Stimulated activated CD4-positive, alpha-beta T cell treated with anti-CD3 and anti-CD28 coated beads, Interleukin-1b, Interleukin-23, amount 100 ng/mL, for 1 hour (primary cell): ENCODE data around the gene DCPS.
"Not testable (repeated sequence)": the region's sequence is repeated elsewhere in the genome, so short reads cannot be mapped to it uniquely, and the experiment has no call there.

Experiments
- DNase-seq, 2 donors: peaks; one replicate each; pipeline ENCODE4 v3.0.0-alpha.2; 2020; ENCODE audit warnings: low read depth in 2 of 2

The DCPS gene

DNA sequence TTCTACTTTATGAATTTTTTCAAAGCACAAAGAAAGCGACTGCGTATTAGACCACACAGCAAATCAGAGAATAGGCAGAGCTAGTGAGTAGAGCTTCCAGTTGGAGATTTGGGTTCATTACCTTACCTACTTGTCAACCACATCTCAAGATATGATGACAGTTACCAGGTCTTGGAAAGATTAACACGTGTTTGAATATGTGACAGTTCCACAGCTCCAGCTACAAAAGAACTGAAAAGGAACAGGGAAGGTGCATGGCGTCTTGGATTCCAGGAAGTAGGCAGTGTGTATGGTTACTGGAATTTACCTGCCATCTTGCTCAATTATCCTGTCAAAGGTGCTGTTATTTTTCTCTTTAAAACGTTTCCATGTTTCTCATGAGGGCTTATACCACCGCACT lies 15.6 kb upstream of the DCPS start:
- no peak for DNase-seq

DNA sequence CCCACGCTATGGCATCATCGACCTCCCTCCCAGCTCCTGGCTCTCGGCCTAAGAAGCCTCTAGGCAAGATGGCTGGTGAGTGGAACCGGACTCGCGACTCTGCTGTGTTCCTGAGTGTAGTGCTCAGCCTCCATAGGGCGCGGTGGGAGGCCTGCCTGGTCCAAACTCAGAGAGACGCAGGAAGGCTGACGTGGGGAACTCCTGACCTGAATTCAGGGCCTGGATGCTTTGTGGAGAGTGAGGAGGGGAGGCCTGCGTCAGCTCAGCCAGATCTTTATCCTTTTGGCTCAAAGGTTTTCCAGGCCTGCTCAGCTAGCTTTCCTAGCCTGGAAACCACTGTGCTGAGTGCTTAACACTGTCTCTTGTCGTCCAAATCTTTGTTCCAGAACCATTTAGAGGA lies 13.0 kb upstream of the DCPS start:
- DNase-seq, result no peak

DNA sequence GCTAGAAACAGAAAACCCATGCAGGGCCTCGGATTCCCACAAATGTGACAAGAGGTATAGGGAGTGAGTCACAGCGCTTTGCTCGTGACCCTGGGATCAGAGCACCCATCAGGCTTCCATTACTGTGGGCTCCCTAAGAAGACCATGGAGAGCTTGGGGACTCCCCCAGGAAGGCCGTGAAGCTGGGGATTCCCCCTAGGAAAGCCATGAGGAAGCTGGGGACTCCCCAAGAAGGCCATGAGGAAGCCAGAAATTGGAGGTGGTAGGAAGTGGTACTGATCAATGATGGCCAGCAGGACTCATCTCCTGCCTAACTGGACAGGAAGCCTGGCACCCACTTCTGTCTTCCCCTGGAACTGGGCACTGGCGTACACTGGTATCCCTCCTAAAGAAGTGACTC lies 10.1 kb upstream of the DCPS start:
- DNase-seq, result no peak

DNA sequence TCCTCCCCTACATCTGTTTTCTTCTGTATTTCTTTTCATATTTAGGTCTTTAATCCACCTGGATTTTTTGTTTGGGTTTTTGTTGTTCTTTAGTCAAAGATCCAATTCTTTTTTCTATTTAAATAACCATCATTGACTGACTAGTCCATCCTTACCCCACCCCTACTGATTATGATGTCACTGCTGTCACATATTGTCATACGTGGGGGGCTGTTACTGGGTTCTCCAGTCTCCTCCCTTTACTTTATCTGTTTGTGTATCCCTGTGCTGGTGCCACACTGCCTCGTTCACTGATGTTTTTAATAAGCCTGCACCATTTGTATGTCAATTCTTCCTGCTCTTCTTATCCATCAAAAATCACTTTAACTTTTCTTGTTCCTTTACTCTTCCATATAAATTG lies 6.9 kb upstream of the DCPS start:
- DNase-seq, result no peak

DNA sequence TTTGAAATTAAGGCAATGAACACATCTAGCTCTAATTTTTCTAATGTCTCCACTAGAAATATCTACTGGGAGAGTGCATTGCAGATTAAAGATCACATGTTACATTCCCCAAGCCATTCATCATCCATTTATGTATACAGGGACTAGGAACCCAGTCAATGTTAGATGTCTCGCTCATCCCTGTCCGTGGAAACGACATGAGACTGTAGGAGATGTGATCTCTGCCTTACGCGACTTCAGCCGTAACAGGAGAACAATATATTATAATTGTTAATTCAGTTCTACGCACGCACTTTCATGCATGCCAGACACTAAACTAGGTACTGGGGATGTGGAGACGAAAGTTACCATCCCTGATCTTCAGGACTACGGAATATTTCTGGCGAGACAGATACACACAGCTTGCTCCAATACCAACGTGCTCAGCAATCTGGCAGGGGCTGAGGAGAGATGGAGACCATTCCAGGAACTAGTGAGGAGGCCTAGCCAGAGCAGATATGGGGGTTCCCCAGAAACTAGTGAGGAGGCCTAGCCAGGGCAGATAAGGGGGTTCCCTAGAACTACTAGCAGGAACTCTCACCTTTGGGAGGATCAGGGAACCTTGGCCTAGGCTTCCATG lies 706 bp downstream of the DCPS start:
- no peak for DNase-seq

DNA sequence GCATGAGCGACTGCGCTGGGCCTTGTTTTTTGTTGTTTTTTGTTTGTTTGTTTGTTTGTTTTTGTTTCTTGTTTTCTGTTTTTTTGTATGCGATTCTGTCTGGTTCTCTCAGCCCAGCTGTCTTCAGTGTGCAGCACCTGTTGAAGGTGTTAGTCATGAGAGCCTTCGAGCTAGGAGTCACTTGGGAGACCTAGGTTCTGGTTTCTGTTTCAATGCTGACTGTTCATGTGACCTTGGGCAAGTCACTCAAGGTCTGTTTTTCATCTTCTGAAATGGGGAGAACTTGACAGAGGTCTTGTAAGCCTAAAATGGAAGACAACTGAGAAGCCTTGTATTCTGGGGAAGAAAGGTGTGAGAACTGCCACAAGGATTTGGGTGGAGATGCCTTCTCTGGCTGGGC lies 1.8 kb downstream of the DCPS start:
- no peak for DNase-seq

DNA sequence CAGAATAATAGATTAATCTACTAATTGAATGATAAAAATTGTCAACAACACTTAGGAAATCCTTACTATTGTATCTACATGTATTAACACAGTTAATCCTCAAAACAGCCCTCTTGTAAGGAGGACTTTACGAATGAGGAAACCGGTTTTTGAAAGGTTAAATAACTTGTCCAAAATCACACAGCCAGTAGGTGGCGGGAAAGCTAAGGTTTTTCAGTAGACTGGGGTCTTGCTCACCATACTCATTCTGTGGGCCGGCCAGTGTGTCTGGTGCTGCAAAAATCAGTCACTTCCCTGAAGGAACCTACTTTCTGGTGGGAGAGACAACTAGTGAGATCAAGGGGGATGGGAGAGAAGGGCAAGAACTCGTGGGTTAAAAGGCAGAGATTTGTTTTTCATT lies 3.8 kb downstream of the DCPS start:
- DNase-seq, result no peak

DNA sequence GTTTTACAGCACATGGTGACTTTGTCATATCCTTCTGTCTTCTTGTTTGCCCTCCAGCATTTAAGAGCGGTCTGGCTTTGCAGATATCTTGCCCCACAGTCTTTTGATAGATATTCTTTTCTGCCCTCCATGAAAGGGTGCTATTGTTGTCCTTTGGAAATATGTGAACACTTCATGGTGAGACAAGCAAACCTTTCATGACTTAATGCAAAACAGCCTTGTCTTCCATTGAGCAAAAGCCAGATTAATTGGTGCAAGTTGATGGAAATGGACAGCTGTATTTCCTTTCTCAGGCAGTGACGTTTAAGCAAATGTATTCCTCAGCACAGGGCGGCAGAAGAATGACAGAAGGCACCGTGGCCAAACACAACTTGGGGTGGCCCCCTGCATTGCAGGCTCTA lies 4.4 kb downstream of the DCPS start:
- no peak for DNase-seq

DNA sequence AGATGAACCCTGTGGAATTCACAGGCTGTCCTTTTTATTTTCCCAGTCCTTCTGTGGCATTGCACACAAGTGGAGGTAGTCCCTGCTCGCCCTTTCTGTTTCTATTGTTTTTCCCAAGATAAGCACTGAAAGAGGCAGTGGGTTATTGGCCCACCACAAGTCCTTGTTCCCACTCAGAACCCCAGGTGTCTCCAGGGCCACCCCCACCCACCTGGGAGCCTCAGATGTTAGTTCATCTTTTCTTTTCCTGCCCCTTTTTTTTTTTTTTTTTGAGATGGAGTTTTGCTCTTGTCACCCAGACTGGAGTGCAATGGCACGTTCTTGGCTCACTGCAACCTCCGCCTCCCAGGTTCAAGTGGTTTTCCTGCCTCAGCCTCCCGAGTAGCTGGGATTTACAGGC lies 4.9 kb downstream of the DCPS start:
- DNase-seq, result not testable (repeated sequence)

DNA sequence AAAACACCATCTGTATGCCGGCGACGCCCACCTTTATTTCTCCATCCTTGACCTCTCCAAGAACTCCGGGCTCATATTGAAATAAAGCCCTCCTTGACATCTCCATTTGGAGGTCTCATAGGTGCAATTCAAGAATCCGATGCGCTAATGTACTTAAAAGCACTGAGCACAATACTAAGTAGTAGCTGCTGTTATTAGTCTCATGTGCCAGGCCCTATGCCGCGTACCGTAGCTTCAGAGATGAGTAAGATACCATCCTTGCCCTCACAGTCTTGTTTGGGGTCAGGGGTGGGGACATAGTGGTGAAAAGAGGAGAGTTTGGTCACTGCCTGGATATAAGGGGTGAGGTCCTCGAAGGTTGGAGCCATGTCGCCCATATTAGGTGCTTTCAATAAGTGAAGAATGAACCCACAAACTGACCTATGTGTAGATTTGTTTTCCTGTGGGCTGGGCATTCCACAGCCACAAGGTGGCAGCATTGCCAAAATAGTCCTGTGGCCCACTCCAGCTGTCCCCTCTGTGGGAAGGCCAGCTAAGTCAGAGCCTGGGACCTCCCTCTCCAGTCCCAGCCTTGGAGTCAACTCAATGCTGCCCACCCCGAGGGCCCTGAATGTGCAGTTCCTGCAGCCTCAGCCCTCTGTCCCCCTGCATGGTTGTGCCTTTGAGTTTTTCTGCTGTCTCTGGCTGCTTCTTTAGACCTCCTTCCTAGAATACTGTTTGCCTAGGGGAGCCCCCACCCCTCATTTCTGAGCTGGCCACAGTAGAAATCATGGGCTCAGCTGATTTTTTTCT lies 6.5 kb downstream of the DCPS start:
- peak; percentile 7 to 23 for DNase-seq

DNA sequence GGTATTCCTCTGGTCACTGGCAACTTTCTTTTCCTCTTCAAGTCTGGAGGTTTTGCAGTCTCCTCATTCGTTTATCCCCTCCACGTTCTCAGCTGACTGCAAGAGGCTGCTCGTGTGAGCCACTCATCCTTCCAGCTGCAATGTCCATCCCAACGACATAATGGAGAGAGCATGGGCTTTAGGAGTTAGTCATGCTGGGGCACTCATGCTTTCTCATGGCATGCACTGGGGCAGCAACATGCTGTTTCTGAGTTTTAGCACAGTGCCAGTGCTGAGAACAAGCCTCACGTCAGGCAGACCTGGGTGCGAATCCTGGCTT lies 7.1 kb downstream of the DCPS start:
- no peak for DNase-seq

DNA sequence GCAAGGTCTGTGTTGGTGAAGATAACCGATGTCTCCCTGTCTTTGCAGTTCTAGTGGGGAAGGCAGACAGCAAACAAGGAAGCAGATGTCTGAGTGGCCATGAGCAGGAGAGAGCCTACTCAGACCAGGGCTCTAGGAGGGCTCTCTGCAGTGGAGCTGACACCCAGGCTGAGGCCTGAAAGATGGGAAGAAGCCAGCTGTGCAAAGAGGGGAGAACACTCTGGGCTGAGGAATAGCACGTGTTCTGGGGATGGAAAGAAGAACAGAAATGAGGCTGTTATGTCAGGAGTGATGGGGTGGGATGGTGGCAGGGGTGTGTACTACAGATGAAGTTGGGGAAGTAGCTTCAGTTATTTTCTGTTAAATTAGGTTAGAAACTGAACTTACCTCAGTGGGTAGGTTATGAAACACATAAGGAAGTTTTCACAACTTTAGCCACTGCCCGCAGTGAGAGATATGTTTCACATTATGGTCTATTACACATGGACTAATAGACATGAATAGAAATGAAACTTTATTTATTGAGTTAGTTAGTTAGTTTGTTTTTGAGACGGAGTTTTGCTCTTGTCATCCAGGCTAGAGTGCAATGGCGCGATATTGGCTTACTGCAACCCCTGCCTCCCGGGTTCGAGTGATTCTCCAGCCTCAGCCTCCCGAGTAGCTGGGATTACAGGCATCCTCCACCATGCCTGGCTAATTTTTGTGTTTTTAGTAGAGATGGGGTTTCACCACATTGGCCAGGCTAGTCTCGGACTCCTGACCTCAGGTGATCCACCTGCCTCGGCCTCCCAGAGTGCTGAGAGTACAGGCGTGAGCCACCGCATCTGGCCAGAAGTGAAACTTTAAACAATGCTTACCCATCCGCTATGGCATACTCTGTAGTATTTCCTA lies 7.8 kb downstream of the DCPS start:
- DNase-seq, result no peak

DNA sequence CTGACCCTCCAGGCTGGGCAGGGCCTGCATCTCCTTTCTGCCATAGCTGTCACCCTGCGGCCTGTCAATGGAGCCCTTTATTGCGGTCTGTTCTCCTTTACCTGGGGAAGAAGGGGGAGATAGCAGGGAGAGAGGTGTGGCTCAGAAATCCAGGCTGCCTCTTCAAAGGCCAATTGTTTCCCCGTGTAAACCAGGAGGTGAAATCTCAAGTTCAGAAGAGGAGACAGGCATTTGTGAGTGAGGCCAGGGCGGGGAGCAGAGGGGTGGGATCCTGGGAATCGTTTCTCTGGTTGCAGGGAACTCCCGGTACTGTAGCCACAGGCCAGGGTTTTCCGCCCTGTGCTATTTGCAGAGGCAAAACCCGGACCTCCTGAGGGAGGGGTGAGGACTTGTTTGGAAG lies 9.1 kb downstream of the DCPS start:
- no peak for DNase-seq

DNA sequence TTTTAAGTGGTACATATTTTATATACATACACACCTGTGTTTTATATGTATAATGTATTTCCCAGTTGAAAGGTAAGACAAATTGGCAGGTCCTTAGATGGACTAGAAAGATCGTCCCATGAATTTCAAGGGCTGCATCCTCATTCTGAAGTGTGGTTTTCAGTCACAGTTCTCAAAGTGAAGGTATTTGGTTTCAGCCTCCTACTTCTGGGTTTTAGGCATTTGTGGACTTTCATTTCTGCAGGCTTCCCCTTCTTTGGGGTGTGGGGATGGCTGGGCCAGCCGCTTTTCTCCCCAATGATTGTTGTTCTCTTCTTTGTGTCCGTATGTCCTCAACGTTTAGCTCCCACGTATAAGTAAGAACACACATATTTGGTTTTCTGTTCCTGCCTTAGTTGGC lies 10.0 kb downstream of the DCPS start:
- DNase-seq, result no peak

DNA sequence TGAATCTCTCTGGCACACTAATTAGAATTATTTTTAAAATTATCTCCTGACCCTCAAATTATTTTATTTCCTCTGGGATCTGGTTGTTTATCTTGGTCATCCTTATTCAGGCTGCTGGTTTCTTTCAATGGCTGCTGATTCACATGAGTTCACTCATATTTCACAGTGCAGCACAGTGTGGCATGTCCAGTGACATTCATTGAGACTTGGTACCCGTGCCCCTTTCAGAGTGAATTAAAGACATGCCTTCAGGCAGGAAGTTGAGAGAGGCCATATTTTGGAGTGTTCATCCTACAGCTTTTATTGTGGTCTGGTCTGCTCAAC lies 13.5 kb downstream of the DCPS start:
- no peak for DNase-seq

DNA sequence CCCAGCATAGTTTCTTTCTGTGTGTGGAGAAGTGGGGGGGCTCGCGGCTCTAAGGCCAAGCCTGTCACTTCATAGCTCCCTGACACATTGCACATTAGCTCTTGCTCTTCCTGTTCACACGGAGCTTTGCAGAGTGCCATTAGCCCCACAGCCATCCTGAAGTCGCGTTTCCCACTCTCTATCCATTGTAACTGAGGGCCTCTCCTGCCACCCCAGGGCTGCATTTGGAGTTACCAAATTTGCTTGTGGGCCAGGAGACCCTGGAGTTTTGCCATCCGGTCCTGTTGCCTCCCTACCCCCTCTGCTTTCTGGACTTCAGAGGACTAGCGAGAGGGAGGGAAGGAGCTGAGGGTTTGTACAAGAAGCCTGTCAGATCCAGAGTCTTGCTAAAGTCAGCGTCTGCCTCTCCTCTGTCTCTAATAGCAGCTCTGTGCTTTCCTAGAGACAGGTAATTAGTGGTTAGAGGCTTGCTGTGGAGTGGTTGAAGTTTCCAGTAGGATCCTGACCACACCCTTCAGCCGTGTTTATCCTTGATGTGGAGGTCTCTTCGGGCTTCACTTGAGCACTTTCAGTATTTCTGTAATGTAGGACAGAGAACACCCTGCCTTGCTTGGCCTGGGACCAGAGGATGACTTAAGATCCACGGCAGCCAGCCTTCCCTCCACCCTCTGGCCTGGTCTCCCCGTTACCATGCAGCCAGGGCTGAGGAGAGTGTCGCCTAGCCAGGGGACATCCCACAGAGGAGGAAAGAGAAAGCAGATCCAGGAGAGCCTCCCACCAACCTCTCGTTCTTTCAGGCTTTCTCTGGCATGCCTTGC lies 14.1 kb downstream of the DCPS start:
- DNase-seq, result no peak

DNA sequence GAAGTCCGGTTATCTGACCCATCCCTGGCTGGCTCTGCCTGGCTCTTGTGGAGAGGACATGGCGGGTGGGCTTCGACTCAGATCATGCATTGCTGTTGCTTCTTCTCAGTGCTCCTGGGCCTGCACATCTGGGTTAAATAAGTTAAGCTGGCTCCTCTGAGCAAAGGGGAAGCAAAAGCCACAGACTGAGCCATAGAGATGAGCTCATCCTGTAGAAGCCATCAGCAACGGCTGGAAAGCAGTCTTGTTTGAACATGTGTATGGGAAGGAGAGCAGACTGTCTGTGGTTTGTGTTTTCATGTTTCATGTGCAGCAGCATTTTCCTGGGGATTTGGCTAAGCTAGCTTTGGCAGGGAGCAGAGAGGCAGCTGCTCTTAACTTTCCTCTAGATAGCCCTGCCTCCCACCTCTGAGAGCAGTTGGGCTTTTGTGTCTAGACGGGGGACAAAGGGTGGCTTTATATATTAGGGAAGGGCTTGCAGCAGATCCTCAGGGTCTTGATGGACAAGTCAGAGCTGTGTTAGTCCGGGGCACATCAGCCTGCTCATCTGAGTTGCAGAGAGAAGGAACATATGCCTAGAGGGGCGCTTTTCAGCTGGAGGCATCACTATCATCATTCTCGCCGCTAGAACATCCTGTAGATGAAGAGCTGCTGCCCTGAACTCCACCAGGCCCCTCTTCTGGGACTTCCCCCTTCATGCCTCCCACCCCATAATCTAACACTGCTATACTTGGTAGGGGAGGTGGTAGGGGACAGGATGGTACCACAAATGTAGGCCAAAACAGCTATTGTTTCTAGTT lies 14.9 kb downstream of the DCPS start:
- DNase-seq, result no peak

DNA sequence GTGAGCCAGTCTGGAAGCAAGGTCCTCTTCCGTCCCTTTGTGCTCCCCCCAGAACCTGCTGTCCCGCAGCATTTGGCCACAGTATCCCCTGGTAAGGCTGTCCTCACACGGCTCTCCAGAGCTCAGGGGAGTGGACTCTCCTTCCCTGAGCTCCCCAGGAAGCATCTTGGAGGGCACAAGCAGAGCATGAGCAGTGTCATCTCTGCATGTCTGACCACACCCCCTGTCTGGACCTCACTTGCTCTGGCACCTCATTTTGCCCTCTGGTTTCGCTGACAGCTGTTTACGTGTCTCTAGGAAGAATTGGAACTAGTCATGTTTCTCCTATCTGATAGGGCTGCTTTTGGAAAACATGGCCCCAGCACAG lies 15.5 kb downstream of the DCPS start:
- DNase-seq, result no peak

DNA sequence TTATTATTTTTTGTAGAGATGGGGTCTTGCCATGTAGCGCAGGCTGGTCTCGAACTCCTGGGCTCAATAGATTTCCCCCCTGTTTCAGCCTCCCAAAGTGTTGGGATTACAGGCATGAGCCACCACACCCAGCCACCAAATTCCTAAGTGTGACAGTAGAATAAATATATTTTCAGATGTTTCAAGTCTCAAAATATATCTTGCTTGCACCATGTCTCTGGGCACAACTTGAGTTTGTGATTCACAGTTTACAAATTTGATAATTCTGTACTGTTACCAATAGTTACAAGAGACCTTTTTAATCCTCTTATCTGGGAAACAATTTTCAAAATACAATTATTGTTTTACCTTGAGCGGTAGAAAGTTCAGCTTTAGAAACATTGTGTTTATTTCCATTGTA lies 19.1 kb downstream of the DCPS start:
- no peak for DNase-seq

DNA sequence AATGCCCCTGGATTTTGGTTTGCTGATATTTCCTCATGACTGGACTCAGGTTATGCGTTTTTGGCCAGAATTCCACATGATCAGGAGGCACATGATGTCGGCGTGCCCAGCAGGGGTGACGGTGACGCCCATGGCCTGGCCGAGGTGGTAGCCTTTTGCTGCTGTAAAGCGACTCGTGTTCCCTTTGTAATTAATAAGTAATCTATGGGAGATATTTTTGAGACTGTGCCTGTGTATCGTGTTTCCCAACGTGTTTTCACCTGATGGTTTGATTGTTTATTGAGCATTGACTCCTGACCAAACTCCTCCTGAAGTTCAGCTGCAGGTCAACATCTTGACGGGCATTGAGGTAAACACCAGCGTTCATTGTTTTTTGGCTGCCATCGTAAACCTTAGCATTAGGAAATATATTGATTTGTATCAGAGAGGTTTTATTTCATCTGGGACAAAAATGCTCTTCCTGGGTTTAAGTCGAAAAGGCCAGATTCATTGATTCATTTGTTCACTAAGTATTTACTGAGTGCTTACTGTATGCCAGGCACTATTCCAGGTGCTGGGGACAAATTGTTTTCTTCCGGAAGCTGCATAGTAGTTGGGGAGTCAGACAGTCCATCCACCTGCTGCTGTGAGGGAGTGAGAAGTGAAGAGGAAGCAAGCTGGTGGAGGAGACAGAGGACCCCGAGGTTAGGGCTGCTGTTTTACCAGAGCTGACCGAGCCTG lies 23.6 kb downstream of the DCPS start:
- no peak for DNase-seq

DNA sequence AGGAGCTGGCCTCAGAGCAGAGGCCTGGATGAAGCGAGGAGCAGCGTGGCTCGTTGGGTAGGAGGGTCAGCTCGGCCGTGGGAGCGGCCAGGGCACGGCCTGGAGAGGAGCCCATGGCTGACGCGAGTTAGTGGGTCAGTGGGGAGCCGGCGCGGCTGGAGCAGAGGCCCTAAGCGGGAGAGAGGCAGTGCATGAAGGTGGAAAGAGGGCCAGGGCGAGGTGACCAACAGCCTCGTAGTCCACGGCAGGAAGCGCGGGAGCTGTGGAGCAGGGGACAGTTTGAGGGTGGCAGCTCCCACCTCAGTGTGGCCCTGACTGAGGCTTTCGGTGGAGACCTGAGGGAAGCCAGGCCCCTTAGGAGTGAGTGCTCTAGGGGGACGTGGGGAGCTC lies 24.1 kb downstream of the DCPS start:
- DNase-seq, result no peak
